HG03025 (cell line): Measurements from ENCODE around the gene BARHL1.

Experiments used
- ATAC-seq: cut with Tn5 transposase; IDR thresholded peaks from one replicate; pipeline ENCODE4 v1.9.1; 2021; ENCODE audit warnings: mild to moderate bottlenecking, moderate library complexity; ENCODE audit not compliant: unreplicated experiment, low FRiP score

The BARHL1 gene

DNA sequence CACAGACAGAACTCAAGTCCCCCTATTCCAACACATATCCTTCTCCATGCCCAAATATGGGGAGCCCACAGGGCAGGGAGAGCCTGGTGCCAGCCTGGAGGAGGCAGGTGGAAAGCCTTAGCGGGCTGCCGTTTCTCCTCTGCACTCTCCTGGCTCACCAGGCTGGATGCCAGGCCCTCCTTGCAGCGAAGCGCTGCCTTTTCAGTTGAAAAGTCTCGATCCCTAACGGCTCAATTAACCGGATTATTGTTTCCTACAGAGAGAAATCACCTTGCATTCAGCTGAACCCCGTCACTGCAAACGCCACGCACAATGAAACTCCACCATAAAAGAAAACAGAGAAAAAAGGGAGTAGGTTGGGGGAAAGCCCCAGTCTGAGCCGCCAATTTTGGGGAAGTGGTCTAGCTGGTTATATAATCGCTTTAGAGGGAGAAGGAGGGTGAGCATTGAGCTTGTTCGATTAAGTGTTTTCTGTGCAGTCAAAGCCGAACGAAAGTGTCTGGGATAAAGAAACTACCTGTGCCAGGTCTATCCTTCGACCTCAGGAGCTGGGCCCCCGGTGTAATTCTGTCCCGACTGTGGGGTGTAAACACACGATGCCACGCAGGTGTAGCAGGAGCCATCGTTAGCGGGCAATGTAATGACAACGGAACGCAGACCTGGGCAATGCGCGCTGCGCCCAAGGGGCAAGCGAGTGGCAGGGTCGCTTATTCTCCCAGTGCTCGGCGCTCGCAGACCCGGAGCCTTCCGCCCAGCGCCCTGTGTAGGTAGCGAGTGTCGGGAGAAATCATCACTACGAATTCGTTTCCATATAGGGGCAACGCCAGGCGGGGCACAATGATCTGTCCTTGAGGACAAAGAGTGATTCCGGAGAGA, 3.8 kb downstream of the BARHL1 start:
- ATAC-seq: no peak

DNA sequence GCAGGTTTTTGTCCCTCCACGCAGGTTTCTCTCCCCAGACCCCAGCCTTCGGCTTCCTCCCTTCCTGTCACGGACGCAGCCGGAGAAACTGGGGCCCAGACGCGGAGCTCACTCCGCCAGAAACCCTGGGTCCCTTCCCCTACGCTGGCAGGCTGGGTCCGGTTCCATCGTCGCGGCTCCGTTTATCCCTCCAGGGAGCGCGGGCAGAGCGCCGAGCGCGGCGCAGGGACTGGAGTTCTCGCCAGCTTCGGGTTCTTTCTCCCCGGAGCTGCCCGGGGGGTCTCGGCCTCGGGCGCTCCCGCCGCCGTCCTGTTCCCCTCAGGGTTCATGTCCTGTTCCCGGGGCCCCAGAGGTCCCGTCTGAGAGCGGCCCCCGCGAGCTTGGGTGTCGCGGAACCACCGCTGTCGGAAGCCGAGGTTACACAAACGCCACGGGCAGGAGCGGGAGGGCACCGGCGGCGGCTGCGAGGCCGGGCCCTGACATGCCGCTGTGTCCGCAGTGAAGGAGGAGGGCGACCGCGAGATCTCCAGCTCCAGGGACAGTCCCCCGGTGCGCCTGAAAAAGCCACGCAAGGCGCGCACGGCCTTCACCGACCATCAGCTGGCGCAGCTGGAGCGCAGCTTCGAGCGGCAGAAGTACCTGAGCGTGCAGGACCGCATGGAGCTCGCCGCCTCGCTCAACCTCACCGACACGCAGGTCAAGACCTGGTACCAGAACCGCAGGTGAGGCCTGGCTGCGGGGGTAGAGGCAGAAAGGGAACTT, 4.6 kb downstream of the BARHL1 start:
- ATAC-seq: no peak

DNA sequence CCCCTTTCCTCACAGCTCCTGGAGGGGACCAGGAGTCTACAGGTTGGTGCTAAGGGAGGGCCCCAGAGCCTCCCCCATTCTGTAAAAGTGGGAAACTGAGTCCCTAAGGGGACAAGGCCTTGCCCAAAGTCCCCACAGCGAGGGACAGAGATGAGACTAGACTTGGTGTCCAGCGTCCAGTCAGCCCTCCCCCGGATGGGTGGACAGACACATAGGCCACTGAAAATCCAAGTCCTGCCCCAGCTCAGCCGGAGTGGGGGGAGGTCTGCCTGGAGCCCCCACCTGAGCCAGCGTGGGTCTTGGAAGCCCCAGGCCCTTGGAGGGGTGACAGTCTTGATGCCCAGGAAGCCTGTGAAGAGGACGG, 5.2 kb downstream of the BARHL1 start:
- no peak for ATAC-seq

DNA sequence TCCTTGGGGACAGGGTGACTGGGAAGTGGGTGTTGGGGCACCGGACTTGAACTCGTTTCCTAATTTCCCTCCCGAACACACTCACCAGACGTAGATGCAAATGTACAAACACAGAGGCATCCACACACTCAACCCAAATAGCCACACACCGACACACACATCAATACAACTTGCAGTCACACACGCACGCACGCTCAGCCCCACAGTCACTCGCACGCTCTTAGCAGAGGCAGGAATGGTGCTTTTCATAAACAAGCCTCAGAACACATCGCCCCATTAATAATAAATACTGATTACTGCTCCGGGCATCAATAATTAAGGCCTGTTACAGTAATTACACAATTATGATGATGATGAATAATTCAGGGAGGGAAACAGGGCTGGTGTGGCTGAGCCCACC, 5.7 kb downstream of the BARHL1 start:
- ATAC-seq: no peak

DNA sequence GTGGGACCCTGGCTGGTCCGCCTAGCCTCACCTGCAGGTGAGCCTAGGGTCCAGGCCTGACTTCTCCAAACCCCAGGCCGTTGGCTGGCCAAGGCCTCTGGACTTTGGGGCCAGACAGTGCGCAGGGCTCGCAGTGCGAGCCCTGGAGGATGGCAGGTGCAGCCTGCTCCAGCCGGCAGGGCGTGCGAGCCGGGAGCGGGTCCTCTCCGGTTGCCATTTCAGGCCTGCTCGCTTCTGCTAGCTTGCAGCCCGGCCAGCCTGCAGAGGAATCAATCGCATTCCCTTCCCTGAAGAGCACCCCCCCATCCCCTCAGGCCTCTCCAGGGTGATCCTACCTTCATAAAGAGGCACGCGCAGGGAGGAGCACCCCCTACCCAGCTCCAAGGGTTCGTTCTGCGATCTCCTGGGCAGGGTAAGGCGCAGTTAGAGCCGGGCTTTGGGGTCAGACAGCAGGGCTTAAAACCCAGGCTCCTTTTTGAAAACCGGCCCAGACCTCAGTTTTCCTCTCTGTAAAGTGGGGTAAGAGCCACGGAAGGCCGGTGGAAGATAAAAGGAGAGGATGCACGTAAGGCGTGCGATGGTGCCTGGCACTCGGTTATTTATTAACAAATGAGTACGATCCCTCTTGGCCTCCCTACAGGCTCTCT, 6.2 kb downstream of the BARHL1 start:
- ATAC-seq: no peak

DNA sequence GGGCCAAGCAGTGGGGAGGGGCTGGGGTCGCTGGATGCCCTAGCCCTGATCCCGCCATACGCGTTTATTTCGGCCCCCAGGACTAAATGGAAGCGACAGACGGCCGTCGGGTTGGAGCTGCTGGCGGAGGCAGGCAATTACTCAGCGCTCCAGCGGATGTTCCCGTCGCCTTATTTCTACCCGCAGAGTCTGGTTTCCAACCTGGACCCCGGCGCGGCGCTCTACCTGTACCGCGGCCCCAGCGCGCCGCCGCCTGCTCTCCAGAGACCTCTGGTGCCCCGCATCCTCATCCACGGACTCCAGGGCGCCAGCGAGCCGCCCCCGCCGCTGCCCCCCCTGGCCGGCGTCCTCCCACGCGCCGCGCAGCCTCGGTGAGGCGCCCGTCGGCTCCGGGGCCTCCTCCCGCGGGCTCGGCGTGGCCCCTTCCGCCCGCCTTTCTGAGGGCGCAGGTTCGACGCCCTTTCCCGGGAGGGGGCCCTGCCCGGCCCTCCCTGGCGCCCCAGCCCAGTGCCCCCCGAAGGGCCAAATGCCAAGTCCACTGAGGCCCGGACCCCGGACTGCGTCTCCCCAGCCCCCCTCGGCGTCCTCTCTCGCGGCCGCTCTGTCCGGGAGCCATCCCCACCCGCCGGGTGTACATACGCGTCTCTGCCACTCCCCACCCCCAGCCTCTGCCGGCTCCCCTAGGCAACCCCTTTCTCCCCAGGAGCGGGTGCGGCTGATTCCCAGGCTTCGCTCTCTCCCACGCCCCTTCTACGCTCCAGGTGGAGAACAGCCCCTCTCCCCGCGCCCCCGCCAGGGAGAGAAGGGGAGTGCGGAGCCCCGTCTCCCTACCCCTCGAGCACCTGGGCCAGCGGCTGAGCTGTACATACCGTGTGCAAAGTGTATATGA, 7.0 kb downstream of the BARHL1 start:
- ATAC-seq: no peak

DNA sequence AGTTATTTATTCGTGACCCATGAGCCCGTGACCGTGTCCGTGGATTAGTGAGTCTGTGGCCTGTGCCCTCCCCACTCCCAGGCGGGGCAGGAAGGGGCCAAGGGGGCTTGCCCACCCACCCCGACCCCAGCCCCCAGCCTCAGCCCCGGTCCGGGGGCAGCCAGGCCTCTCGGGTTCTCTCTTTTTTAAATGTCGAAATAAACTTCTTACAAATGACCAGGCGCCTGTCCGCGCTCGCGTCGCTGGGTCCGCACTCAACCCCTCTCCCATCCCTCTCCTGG, 7.6 kb downstream of the BARHL1 start:
- no peak for ATAC-seq

DNA sequence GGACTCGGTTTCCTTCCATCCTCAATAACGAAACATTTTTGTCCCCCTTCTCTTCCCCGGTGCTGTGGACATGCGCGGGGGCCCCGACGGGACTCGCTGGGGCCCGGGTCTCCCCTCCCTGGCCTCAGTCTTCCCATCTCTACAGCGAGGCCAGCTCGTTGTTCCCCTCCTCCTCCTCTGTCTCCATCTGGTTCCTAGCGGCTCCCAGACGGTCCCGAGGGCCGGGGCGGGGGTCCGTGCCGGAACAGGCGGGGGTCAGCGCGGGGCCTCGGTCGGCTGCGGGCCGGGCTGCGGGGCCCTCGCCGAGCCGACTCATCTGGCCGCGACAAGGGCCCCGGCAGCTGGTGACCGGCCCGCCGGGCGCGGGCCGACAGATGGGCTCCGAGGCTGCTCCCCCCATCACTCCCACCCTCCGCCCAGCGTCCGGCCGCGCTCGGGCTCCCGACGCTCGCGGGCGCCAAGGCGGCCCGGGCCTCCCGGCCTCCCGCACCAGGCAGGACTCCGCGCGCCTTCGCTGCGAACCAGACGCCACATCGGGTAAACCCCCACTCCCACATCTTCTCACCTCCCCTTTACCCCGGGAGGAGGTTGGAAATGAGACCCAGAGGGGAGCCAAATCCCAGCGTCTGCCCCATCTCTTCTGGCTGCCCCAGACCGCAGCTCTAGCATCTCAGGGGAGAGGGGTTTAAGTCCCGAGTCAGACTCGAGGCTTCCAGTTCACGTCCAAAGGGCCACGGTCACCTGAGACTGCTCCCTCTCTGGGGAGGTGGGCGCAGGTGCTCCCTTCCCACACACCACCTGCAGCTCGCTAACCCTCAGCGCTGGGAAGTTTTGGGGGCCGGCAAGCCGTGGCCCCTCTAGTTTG, 8.1 kb downstream of the BARHL1 start:
- no peak for ATAC-seq

DNA sequence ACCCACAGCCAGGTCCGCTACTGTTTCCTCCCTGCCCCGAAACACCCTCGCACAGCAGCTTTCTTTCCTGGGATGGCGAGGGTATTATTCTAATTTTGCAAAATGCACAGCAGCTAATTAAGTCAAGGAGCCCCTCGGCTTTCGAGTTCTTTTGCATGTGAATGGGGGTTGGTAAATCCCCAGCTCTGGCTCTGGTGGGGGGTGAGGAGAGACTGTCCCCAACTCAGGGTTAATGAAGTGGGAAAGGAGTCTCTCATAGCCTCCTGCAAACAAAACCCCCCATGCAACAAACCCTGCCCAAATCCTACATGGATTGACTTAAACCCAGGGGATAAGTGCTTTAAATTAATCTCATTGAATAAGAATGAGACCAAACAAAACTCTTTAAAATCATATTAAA, 8.8 kb downstream of the BARHL1 start:
- ATAC-seq: no peak

DNA sequence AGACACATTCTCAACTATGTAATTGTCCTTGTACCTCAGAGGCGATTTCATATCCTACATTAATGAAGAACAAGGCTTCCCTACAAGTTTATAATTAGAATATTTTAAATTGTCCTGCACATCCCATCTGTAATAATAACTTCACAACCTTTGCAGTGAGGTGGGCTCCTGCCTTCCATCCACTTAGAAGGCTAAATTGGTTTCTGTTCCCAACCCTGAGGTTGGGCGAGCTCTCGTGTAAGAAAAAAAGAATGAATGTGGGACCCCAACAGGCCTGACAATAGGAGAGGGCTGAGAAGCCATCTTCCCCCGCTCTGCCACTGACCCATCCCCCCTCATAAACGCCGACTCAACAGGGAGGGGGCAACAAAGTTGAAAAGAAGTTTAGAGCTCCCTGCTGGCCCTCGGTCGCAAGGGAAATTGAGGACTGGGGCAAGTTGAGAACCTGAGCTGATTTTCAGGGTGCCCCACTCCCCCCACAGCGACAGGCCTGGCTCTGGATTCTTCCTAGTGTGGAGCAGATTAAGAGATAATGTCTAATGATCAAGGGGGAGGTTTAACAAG, 9.4 kb downstream of the BARHL1 start:
- no peak for ATAC-seq

DNA sequence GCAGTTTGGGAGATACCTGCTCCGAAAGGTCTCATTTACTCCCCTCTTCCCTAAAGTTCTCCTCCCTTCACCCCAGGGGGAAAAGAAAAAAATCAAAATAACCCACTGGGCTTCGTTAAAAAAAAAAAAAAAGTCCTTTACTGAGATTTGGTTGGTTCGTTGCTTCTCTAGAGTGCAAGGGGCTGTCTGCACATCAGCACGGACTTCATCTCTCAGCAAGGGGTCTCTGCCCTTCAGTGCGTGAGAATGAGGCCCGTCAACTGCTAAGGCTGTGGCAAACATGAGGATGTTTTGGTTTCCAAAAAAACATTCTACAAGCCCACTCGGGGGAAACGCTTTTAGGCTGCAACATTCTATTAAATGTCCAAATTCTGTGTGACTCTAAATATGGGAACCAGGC, 10.0 kb downstream of the BARHL1 start:
- ATAC-seq: no peak

DNA sequence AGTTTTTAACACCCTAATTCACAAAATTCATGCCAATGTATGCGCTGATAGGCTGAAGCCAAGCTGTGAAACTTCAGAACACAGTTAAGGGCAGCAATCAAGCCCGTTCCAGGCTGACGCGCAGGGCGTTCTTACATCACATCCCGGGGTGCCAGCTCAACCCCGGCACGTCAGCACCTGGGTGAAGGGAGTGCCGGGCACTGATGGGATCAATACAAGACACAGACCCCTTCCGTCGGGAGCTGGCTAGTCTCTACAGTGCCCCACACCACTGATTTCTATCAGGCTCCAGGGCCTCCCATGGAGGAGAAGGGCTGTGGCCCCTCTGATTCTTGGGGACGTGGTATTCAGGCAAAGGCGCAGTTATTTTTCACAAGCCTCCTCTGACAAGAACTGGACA, 12.0 kb downstream of the BARHL1 start:
- no peak for ATAC-seq

DNA sequence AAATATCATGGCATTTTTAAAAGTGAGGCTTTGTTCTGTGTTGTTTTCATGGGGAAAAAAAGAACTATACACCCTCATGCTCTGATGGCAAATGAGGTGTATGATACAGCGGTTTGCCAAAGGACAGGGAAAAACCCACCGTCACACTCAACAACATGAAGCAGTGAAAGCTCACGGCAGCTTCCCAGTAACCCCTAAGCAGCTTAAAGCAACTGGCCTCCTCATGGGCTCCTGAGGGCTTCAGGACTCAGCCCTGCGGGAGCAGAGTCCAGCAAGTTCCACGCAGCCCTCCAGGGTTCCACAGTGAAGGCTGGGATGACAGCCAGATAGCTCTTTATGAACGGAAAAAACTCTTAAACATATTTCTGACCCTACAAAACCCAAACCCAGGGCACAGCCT, 12.9 kb downstream of the BARHL1 start:
- no peak for ATAC-seq

DNA sequence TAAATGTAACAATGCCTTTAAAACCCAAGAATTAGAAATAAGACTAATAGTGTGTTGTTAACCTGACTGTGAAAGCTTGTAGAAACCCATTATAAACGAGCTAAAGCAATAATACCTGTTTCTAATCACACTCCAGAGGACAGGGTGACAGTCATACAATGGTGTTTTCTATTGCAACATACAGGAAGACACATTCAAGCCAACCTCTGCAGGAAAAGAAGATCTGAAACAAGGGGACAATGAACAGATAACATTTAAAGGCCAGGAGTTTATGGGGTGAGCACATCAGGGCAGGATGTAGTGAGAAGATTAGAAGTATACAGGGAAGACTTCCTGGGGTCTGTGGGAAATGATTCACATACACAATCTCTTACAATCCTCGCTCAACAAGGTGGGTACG, 13.8 kb downstream of the BARHL1 start:
- no peak for ATAC-seq

DNA sequence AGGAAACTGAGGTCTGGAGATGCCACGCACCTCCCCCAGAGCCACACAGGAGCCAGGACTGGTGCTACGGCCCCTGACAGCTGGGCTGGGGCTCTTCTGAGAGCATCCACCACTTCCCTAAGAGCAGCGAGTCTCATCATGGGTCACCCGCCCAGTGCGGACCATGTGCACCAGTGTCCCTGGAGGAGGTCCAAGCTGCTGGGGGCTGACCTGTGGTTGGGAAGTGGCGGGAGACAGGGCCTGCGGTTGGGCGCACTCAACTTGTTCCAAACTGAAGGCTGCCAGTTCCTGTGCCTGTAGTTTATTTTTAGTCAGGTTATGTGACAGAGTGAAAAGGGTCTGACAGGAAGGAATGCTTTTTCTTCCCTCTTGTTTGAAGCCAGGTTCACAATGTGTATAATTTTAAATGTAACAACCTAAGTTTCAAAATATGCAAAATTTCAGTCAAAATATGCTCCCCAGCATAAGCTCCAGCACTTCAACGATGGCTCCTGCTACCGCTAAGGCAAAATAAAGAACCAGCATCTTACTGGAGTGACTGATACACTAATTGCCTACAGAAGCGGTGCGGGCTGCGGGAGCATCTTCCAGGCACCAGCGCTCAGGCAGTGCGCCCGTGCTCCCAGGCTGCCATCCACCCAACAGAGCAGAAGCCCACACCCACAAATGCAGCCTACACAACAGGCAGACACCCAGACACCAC, 14.8 kb downstream of the BARHL1 start:
- no peak for ATAC-seq

DNA sequence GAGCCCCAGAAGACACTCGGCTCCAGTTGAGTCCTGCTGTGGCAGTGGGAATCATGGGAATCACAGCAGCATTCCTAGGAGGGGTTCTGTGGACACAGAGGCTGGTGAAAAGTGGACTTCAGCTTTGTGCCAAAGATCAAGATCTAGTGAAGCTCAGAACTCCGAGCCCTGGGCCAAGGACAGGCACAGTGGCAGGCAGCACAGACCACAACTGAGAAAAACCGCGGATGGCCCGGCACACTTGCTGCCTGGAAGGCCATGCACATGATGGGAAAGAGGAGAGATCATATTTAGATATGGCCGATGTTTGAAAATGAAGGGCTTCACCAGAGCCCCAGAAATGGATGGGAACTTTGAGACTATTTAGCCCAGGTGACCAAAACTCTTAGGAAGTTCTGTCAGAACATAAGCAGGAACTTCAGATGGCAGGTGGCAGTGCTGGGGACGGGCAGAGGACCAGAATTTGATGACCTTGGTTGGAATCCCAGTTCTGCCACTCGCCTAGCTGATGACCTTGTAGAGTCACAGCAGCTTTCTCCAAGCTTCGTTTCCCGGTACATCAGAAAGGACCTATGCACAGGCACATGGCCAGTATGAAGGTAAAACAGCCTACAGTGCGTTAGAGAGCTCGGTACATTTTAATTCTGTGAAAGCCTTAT, 18.0 kb downstream of the BARHL1 start:
- no peak for ATAC-seq

DNA sequence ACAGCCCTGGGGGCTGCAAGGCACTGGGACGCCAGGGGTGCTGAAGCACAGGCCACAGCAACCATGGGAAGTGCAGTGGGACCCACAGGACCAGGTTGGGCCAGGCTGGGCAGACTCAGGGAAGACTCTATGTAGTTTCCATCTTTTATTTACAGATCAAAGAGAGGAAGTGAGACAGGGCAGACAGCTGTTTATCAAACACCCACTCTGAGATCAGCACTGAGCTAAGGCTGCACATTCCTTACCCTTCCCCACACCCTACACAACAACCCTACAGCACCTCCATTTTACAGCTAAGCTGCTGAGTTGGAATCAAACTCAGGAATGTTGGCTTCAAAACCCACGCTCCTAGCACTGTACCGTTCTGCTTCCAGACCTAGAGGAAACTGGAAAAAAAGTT, 19.8 kb downstream of the BARHL1 start:
- no peak for ATAC-seq

DNA sequence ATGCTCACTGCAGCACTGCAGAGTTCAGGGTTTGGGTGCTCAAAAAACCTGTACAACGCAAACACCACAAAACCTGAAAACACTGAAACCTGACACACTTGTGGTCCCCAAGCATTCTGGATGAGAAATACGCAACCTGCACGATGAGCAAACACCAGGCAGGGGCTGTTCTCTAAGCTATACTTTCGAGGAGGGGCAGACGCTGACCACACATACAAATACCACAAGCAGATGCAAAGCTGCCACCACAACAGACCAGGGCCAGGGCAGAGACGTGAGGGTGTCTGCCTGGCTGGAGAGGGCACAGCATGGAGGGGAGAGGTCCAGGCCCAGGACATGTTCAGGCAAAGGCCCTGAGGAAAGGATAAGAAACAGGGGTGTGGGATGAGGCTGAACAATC, 23.0 kb downstream of the BARHL1 start:
- no peak for ATAC-seq
